Panc1 (cell line): Measurements from ENCODE around the gene POLN. TPM values are rescaled to one million over a fixed set of nuclear protein-coding genes. Genes with fewer than 3 reads are reported as not detected.

Experiments used
- ATAC-seq: fragments of 200-7000 bp; cut with Tn5 transposase; 2 replicates; pipeline ENCODE4 v1.9.1; 2020; ENCODE audit warnings: mild to moderate bottlenecking, moderate library complexity
- BruUV-seq: library from RNA; stranded (reverse); fragments of 400-500 nt; replicated peaks from 2 replicates; lab custom pipeline; 2021; lab: Mats Ljungman, UMichigan
- CTCF ChIA-PET: fragments of 300-600 bp; sonication (Branson Sonifier 250); formaldehyde crosslinking; loops from one replicate; lab custom pipeline; 2022; ENCODE audit warnings: antibody characterized with exemption; lab: Charles Lee
- POLR2A ChIA-PET: fragments of 300-600 bp; sonication (Branson Sonifier 250); formaldehyde crosslinking; loops from one replicate; lab custom pipeline; 2022; ENCODE audit warnings: antibody characterized with exemption; lab: Charles Lee
- DNase-seq: peaks from one replicate; pipeline ENCODE4 v3.0.0-alpha.2; 2010; ENCODE audit warnings: low read depth, low spot score
- H3K27ac ChIP-seq: 2 replicates; pipeline ENCODE4 v1.5.1; 2011; ENCODE audit warnings: mild to moderate bottlenecking, low read length, inconsistent platforms
- H3K27me3 ChIP-seq: fragments of 200-500 bp; sonication (Bioruptor generic); 2 replicates; pipeline ENCODE4 v1.6.0; 2014; ENCODE audit warnings: low read length, inconsistent platforms; ENCODE audit not compliant: control insufficient read depth, insufficient read depth
- H3K36me3 ChIP-seq: fragments of 200-500 bp; sonication (Bioruptor generic); 2 replicates; pipeline ENCODE4 v1.5.1; 2014; ENCODE audit warnings: inconsistent platforms, mild to moderate bottlenecking, low read length, moderate library complexity; ENCODE audit not compliant: control insufficient read depth, insufficient read depth
- H3K4me1 ChIP-seq: 2 replicates; pipeline ENCODE4 v1.5.1; 2011; ENCODE audit warnings: inconsistent platforms, mild to moderate bottlenecking, low read length, moderate library complexity; ENCODE audit not compliant: control insufficient read depth, insufficient read depth
- H3K4me3 ChIP-seq, 2 experiments: 2 replicates each; pipeline ENCODE4 v1.5.1; 2011 to 2012; ENCODE audit warnings: low read depth in 2 of 2, low read length in 2 of 2, mild to moderate bottlenecking in 2 of 2, inconsistent platforms in 1 of 2, moderate library complexity in 1 of 2
- H3K9me3 ChIP-seq: fragments of 200-500 bp; sonication (Bioruptor generic); 2 replicates; pipeline ENCODE4 v1.5.1; 2014; ENCODE audit warnings: low read depth, mild to moderate bottlenecking, inconsistent platforms, low read length, moderate library complexity; ENCODE audit not compliant: control insufficient read depth, insufficient read depth
- CTCF ChIP-seq: fragments of 450-650 bp; IDR thresholded peaks from 2 replicates; pipeline ENCODE4 v1.5.1; 2017; ENCODE audit warnings: mild to moderate bottlenecking
- POLR2AphosphoS5 ChIP-seq: IDR thresholded peaks from 2 replicates; pipeline ENCODE4 v1.6.1; 2012; ENCODE audit warnings: mild to moderate bottlenecking, low read depth, low read length, moderate library complexity
- SIN3A ChIP-seq: IDR thresholded peaks from 2 replicates; pipeline ENCODE4 v1.6.1; 2012; ENCODE audit warnings: low read depth, mild to moderate bottlenecking, low read length, moderate library complexity, borderline replicate concordance; ENCODE audit not compliant: insufficient read depth
- TCF7L2 ChIP-seq: IDR thresholded peaks from 2 replicates; pipeline ENCODE4 v1.6.1; 2011; ENCODE audit warnings: mild to moderate bottlenecking, low read depth, low read length, inconsistent platforms
- in situ Hi-C: cut with HindIII; loops from 2 replicates; pipeline ENCODE4 v1.10.0; 2016; ENCODE audit warnings: low sequenced_read_pairs, low pct_unique_long_range_greater_than_20kb
- intact Hi-C: fragments of 100-400 bp; cut with micrococcal nuclease; formaldehyde crosslinking; loops from one replicate; pipeline ENCODE4 v1.10.0; 2022; ENCODE audit not compliant: unreplicated experiment
- total RNA-seq: library from RNA; stranded (reverse); gene quantifications from one replicate; pipeline ENCODE4 v1.2.1, GENCODE V29; 2021; ENCODE audit not compliant: unreplicated experiment
- TF ChIP-seq, protein P1 (sequence below), 2 experiments: IDR thresholded peaks; 2 replicates each; pipeline ENCODE4 v1.6.1; 2011 to 2012; ENCODE audit warnings: low read depth in 2 of 2, control low read depth in 1 of 2, low read length in 1 of 2, mild to moderate bottlenecking in 1 of 2, moderate library complexity in 1 of 2; ENCODE audit not compliant: insufficient read depth in 1 of 2

Gene POLN
- total RNA-seq, 1 experiment from 2014 or later = 4.3 TPM

DNA sequence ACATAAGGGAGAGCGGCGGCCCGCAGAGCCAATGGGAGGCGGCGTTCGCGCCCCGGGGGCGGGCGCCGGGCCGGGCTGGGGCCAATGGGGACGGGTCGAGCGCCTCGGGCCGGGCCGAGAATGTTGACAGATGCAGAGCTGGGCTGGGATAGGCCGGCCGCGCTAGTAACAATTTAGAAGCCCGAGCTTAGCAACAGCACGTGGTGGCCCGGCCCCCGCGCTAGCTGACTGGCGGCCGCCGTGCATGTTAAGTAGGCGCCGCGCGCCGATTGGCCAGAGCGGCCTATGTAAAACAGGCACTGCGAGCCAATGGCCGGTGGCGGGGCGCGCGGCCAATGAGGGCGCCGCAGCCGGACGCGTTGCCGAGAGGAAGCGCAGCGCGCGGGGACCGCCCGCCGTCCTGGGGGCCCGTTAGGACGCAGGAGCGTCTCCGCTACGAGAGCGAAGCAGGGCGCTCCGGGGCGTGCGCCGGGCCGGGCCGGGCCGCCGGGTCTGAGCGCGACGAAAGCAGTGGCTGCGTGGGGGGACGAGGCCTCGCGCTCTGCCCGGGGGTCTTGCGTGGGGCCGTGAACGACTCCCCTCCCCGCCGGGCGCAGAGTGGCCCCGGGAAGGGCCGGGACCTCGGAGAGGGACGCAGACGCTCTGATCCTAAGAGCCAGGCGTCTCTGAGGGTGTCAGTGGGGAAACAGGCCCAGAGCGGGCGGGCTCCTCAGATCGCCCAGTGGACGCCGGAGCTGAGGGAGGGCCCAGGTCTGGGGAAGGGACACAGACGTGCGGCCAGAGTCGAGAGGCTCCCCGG is 20.4 kb upstream of the POLN start:
- CTCF ChIA-PET = no interaction called here
- in situ Hi-C loops = no loop called here
- H3K4me3 ChIP-seq = peak overlapping the region; percentile 59 to 63
- peaks cover 5% of the 10 kb centered on the region for H3K4me1 ChIP-seq
- POLR2A ChIA-PET = interaction anchor here (0.6 kb wide), 1 partner anchor 157 kb away, joined by 3 read pairs; the partner anchor contains the start of gene CFAP99
- H3K36me3 ChIP-seq = no peaks in the 10 kb centered on the region; the same call in 1 of the 2 replicates
- peak; percentile 76 for DNase-seq
- intact Hi-C loops = no loop called here
- peak overlapping the region; percentile 81 for H3K27ac ChIP-seq
- peak; percentile 54; the same call in 1 of the 2 replicates for TF ChIP-seq SIN3A
- TF ChIP-seq, protein P1, sequence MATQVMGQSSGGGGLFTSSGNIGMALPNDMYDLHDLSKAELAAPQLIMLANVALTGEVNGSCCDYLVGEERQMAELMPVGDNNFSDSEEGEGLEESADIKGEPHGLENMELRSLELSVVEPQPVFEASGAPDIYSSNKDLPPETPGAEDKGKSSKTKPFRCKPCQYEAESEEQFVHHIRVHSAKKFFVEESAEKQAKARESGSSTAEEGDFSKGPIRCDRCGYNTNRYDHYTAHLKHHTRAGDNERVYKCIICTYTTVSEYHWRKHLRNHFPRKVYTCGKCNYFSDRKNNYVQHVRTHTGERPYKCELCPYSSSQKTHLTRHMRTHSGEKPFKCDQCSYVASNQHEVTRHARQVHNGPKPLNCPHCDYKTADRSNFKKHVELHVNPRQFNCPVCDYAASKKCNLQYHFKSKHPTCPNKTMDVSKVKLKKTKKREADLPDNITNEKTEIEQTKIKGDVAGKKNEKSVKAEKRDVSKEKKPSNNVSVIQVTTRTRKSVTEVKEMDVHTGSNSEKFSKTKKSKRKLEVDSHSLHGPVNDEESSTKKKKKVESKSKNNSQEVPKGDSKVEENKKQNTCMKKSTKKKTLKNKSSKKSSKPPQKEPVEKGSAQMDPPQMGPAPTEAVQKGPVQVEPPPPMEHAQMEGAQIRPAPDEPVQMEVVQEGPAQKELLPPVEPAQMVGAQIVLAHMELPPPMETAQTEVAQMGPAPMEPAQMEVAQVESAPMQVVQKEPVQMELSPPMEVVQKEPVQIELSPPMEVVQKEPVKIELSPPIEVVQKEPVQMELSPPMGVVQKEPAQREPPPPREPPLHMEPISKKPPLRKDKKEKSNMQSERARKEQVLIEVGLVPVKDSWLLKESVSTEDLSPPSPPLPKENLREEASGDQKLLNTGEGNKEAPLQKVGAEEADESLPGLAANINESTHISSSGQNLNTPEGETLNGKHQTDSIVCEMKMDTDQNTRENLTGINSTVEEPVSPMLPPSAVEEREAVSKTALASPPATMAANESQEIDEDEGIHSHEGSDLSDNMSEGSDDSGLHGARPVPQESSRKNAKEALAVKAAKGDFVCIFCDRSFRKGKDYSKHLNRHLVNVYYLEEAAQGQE (IDR thresholded peaks at IDR 0.05; ENCODE audit: insufficient read depth in 1 of 2, low read depth in 2 of 2, low read length in 1 of 2) = no peak
- TF ChIP-seq POLR2AphosphoS5 = peak; percentile 62; the same call in 1 of the 2 replicates
- H3K27me3 ChIP-seq = no peaks in the 10 kb centered on the region
- peak; percentile 92 for ATAC-seq
- TSS peak; percentile 86 for BruUV-seq
- no peaks in the 10 kb centered on the region for H3K9me3 ChIP-seq

GRCh38 chr4:2261853-2262144 is 19.9 kb upstream of the POLN start, which contains the start of gene MXD4:
TSS of gene MXD4 (minus strand) at chr4:2262109. CDS start at chr4:2261980, 129 bp downstream.
- DNase-seq (no peak), ATAC-seq (peak; percentile 10)
- intact Hi-C loops (no loop called here), in situ Hi-C loops (no loop called here)
- no peaks in the 10 kb centered on the region; the same call in 1 of the 2 replicates for H3K36me3 ChIP-seq
- ChIA-PET POLR2A (no interaction called here), CTCF (no interaction called here)
- H3K27ac ChIP-seq = peak within 1 kb of the TSS; percentile 81
- TF ChIP-seq SIN3A (no peak), POLR2AphosphoS5 (no peak), CTCF (no peak), TCF7L2 (no peak)
- TF ChIP-seq, protein P1 (IDR thresholded peaks at IDR 0.05; ENCODE audit: insufficient read depth in 1 of 2, low read depth in 2 of 2, low read length in 1 of 2) = no peak
- no peaks in the 10 kb centered on the region for H3K9me3 ChIP-seq
- H3K27me3 ChIP-seq = no peaks in the 10 kb centered on the region
- peaks cover 5% of the 10 kb centered on the region for H3K4me1 ChIP-seq
- peak within 1 kb of the TSS; percentile 61 to 63 for H3K4me3 ChIP-seq
- BruUV-seq = no TSS peak
